SHP77 treated with DMSO at 0.1 percent for 48 hours (cell line): ENCODE data around the gene SZT2.

Source experiments
- DNase-seq: peaks from one replicate; lab custom pipeline; 2025; lab: John Stamatoyannopoulos, UW

Gene SZT2

GRCh38 chr1:43441894-43442637, 52.4 kb downstream of the SZT2 start:
- no peak for DNase-seq

DNA sequence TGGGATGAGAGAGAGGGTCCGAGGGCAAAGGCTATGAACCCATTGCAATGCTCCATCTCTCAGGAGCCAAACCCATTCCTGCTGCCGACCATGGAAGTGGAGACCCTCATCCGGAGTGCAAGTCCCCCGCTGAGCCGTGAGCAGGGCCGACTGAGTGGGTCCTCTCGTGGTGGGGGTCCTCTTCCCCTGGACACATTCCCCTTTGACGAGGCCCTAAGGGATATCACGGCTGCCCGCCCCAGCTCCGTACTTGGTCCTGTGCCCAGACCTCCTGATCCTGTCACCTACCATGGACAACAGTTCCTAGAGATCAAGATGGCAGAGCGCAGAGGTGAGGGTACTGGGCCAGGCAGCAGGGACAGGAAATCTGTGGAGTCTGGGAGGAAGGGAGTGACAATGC, 53.1 kb downstream of the SZT2 start:
- no peak for DNase-seq

- no peak for DNase-seq
These were observed 53.7 kb downstream of the SZT2 start for GRCh38 chr1:43443197-43443946.

GRCh38 chr1:43444151-43444828, 54.6 kb downstream of the SZT2 start:
- DNase-seq = no peak

DNA sequence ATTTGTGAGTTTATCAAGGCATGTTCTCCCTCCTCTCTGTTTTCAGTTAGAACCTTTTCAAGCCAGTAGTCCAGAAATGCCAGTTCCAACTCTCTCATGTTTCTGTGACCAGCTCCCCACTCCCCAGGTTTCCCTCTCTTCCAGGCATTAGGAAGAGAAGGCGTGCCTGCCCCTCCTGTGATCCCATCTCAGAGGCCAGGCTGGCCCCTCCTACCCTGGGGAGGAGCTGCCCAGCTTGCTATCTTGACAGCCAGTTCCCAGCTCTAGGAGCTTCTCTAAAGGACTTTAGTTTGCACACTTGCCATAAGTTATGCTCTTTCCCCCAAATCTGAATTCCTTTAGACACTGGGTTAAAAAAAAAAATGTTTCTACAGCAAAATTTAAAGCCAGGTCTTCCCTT, 55.1 kb downstream of the SZT2 start:
- no peak for DNase-seq

DNA sequence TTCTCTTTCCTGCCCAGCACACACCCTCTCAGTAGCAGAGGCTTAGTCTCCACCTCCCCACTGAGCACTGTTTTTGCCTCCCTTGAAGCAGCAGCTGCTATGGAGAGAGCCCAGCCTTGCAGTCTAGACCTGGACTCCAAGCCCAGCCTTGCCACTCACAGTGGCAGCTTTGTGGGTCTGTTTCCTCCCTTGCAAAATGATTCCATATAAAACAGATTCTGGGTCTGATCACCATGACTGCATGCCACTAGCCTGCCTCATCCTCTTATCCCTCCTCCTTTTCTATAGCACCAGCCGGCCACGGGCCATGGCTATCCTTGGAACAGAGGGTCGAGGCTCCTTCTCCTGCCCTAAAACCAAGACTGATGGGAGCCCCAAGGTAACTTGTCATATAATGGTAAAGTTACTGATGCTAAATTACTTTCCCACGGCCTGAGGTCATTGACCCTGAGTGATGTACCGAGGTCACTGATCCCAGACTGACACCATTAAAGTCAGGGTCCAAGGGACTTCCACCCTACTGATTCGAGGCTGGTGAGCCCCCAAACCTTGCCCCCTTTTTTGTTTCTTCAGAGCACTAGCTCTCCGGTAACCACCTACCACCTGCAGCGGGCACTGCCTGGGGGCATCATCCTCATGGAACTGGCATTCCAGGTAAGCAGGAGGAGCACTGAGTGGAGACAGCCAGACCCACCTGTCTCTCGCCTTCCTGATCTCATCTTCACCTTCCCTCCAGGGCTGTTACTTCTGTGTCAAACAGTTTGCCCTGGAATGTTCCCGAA, 56.1 kb downstream of the SZT2 start:
- no peak for DNase-seq

- DNase-seq = no peak
These were observed 56.7 kb downstream of the SZT2 start for GRCh38 chr1:43446388-43446740.

- no peak for DNase-seq
These were observed 57.5 kb downstream of the SZT2 start for GRCh38 chr1:43446881-43447835.

GRCh38 chr1:43447891-43448708, 58.4 kb downstream of the SZT2 start:
- DNase-seq = no peak

DNA sequence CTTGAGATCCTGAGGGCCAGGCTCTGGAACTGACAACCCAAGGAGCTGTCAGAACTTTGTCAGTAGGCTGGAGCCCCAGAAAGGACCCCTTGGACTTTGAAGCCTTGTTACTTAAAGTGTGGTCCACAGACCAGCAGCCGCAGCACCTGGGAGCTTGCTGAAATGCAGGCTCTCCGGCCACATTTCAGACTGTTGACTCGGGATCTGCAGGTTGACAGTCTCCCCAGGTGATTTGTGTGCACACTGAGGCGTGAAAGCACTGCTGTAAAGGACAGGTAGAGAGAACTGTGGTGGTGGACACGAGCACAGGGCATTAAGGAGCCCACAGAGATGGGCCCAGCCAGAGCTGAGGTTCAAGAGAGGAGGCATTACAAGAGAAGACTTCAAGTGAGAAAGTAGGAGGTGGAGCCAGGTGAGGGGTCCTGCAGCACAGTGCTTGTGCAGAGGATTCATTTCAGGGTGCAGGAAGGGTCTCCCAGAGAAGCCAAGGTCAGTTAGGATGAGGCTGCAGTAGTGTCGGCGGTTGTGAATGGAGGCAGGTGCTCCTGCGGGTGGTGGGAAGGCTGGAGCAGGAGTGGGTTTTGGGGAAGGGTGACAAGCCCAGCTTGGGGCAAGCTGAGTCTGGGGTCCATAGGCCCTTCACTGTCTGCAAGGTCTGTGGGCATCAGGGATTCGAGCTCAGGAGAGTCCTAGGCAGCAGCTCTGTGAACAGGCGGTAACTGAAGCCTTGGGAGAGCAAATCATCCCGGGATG, 59.4 kb downstream of the SZT2 start:
- no peak for DNase-seq

DNA sequence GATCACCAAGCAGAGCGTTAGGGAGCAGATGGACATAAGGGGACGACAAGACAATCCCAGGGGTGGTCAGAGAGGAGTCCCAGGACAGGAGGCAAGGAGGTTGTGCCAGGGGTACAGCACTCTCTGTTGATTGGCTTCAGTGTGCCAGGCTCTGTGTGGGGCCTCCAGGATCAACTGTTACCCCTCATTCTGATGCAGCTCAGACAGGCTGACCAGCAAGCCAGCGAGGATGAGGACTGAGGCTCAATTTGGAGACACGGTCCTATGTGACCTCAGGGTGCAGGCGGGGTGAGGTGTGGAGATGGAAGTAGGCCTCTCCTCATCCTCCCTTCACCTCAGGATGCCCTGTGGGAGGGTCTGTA, 60.0 kb downstream of the SZT2 start:
- no peak for DNase-seq

GRCh38 chr1:43450251-43450941, 60.7 kb downstream of the SZT2 start:
- DNase-seq = no peak

- no peak for DNase-seq
These were observed 61.5 kb downstream of the SZT2 start for GRCh38 chr1:43451157-43451591.

- DNase-seq = no peak
These were observed 62.2 kb downstream of the SZT2 start for GRCh38 chr1:43451701-43452532.

GRCh38 chr1:43452789-43453441, 63.2 kb downstream of the SZT2 start:
- no peak for DNase-seq

- DNase-seq = peak; percentile 52
These were observed 64.0 kb downstream of the SZT2 start, which contains the start of gene HYI for GRCh38 chr1:43453442-43454269. HYI (minus strand) TSS chr1:43453931; CDS start chr1:43453793, 138 bp downstream.
